HepG2 (cell line): ENCODE measurements around the gene NDUFAF5. TPM values are rescaled to one million over a fixed set of nuclear protein-coding genes. Genes with fewer than 3 reads are reported as not detected.

Experiments used
- DRAP1 ChIP-seq: IDR thresholded peaks from 2 replicates; pipeline ENCODE4 v1.6.1; 2016; ENCODE audit warnings: missing genetic modification reagents, missing compliant biosample characterization
- GFI1 ChIP-seq: sonication (generic); formaldehyde crosslinking; IDR thresholded peaks from 2 replicates; pipeline ENCODE4 v1.5.0; 2020; ENCODE audit warnings: missing genetic modification reagents, mild to moderate bottlenecking, borderline replicate concordance
- GZF1 ChIP-seq: sonication (generic); formaldehyde crosslinking; IDR thresholded peaks from 2 replicates; pipeline ENCODE4 v1.5.1; 2020; ENCODE audit warnings: mild to moderate bottlenecking, missing genetic modification reagents
- NFATC3 ChIP-seq: sonication (generic); formaldehyde crosslinking; IDR thresholded peaks from 2 replicates; pipeline ENCODE4 v1.5.1; 2020; ENCODE audit warnings: mild to moderate bottlenecking, missing genetic modification reagents
- RCOR2 ChIP-seq: IDR thresholded peaks from 2 replicates; pipeline ENCODE4 v1.6.1; 2016; ENCODE audit warnings: missing biosample characterization, missing genetic modification reagents
- SIN3A ChIP-seq: IDR thresholded peaks from 2 replicates; pipeline ENCODE4 v1.6.1; 2011; ENCODE audit warnings: low read depth, mild to moderate bottlenecking, control low read depth, low read length, borderline replicate concordance
- TARDBP ChIP-seq: sonication (generic); formaldehyde crosslinking; IDR thresholded peaks from 2 replicates; pipeline ENCODE4 v1.8.0; 2022; ENCODE audit warnings: mild to moderate bottlenecking, missing genetic modification reagents
- U2AF1 ChIP-seq: fragments of 200-400 bp; formaldehyde crosslinking; optimal IDR thresholded peaks from 2 replicates; pipeline ENCODE3; 2017; ENCODE audit warnings: mild to moderate bottlenecking, low read depth, low read length
- ZBTB34 ChIP-seq: sonication (generic); formaldehyde crosslinking; IDR thresholded peaks from 2 replicates; pipeline ENCODE4 v1.8.0; 2022; ENCODE audit warnings: mild to moderate bottlenecking, missing genetic modification reagents
- ZNF101 ChIP-seq: sonication (generic); formaldehyde crosslinking; IDR thresholded peaks from 2 replicates; pipeline ENCODE4 v1.4.0; 2020; ENCODE audit warnings: mild to moderate bottlenecking, low read depth, missing genetic modification reagents, borderline replicate concordance
- ZNF264 ChIP-seq: sonication (generic); formaldehyde crosslinking; IDR thresholded peaks from 2 replicates; pipeline ENCODE4 v1.4.0; 2020; ENCODE audit warnings: missing genetic modification reagents
- ZNF34 ChIP-seq: sonication (generic); formaldehyde crosslinking; IDR thresholded peaks from 2 replicates; pipeline ENCODE4 v1.4.0; 2020; ENCODE audit warnings: mild to moderate bottlenecking, missing genetic modification reagents, borderline replicate concordance
- ZNF563 ChIP-seq: sonication (generic); formaldehyde crosslinking; IDR thresholded peaks from 2 replicates; pipeline ENCODE4 v1.8.0; 2022; ENCODE audit warnings: mild to moderate bottlenecking, moderate library complexity, missing genetic modification reagents
- ZNF841 ChIP-seq: sonication (generic); formaldehyde crosslinking; IDR thresholded peaks from 2 replicates; pipeline ENCODE4 v1.8.1; 2023; ENCODE audit warnings: missing genetic modification reagents, borderline replicate concordance
- polyA plus RNA-seq, 8 experiments: library from polyadenylated mRNA; depleted of rRNA in 3 of 8; stranded (reverse) in 7 of 8; unstranded in 1 of 8; fragments of >200 nt; fragmentation: Illumina TruSeq in 4 of 8; extraction: Trizol in 4 of 8; gene quantifications; 2 replicates each; pipeline versions ENCODE4 v1.2.1 to v1.2.3, GENCODE V29; 2011 to 2016; ENCODE audit warnings: low read depth in 4 of 8, missing spikeins in 1 of 8, mixed read lengths in 1 of 8; ENCODE audit not compliant: insufficient read depth in 1 of 8
- total RNA-seq, 5 experiments: library from RNA; depleted of rRNA; stranded (reverse); fragments of >200 nt; fragmentation: Illumina TruSeq; extraction: Trizol; gene quantifications; 2 replicates each; pipeline ENCODE4 v1.2.3, GENCODE V29; 2016; ENCODE audit warnings: low read depth in 1 of 5
- TF ChIP-seq, protein P1 (sequence below): sonication (generic); formaldehyde crosslinking; IDR thresholded peaks from 2 replicates; pipeline ENCODE4 v1.4.0; 2020; ENCODE audit warnings: missing genetic modification reagents, mild to moderate bottlenecking, borderline replicate concordance
- TF ChIP-seq, protein P2 (sequence below): sonication (generic); formaldehyde crosslinking; IDR thresholded peaks from 2 replicates; pipeline ENCODE4 v1.4.0; 2020; ENCODE audit warnings: mild to moderate bottlenecking, missing genetic modification reagents, borderline replicate concordance
- TF ChIP-seq, protein P3 (sequence below): IDR thresholded peaks from 2 replicates; pipeline ENCODE4 v1.6.1; 2018; ENCODE audit warnings: missing genetic modification reagents, mild to moderate bottlenecking, missing compliant biosample characterization
- TF ChIP-seq, protein P4 (sequence below): sonication (generic); formaldehyde crosslinking; IDR thresholded peaks from 2 replicates; pipeline ENCODE4 v1.8.0; 2022; ENCODE audit warnings: missing genetic modification reagents, mild to moderate bottlenecking, inconsistent platforms, borderline replicate concordance
- TF ChIP-seq, protein P5 (sequence below): sonication (generic); formaldehyde crosslinking; IDR thresholded peaks from 2 replicates; pipeline ENCODE4 v1.5.0; 2020; ENCODE audit warnings: mild to moderate bottlenecking, missing genetic modification reagents, moderate library complexity

The NDUFAF5 gene
- total and polyA plus RNA-seq, 2 of the 13 experiments (the other 11 are each of a cell fraction or from before 2014, with no cell fraction given): 23.1 to 66.7 TPM

DNA sequence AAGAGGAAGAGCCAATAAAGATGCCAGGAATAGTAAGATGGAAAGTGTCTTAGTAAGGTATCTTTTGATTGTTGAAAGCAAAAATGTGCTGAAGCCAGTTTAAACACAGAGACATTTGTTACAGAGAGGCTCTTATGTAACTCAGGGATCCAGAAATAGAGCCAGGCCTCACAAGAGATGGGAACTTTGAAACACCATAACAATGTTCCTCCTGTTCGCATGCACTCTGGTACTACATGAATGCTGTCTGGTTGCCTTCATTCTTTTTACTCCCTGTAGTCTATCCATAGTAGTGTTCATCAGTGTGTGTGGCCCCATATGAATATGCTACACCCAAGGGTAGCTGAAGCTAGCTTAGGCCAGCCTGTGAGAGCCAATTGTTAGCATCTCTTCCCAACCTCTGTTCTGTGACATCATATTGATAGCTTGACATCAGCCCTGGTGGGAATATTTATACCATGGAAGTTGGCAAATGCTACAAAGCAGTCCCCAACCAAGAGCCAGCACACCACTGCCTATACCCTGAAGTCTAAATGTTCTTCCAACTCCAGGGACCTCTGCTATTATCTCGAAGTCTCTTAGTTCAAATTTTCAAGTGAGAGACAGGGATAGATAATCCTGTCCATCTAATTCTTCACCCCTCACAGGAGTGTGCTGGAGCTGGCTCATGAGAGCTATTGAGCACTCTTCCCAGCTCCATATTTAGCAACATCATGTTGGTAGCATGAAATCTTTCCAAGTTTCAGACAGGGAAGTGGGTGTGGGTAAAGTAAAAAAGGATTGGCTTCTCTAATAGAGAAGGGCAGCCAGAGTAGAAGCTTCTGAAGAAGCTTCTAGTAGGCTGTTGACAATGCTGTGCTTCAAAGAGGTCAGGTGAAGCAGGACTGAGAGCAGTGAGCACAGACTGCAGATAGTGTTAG lies 7.0 kb downstream of the NDUFAF5 start (continued):
- TF ChIP-seq RCOR2 (CRISPR knock-in tag): peak; percentile 37; the same call in 1 of the 2 replicates
- TF ChIP-seq DRAP1: no peak
- TF ChIP-seq, protein P1, sequence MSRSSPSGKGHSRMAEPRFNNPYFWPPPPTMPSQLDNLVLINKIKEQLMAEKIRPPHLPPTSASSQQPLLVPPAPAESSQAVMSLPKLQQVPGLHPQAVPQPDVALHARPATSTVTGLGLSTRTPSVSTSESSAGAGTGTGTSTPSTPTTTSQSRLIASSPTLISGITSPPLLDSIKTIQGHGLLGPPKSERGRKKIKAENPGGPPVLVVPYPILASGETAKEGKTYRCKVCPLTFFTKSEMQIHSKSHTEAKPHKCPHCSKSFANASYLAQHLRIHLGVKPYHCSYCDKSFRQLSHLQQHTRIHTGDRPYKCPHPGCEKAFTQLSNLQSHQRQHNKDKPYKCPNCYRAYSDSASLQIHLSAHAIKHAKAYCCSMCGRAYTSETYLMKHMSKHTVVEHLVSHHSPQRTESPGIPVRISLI (CRISPR knock-in tag): no peak
- TF ChIP-seq, protein P2, sequence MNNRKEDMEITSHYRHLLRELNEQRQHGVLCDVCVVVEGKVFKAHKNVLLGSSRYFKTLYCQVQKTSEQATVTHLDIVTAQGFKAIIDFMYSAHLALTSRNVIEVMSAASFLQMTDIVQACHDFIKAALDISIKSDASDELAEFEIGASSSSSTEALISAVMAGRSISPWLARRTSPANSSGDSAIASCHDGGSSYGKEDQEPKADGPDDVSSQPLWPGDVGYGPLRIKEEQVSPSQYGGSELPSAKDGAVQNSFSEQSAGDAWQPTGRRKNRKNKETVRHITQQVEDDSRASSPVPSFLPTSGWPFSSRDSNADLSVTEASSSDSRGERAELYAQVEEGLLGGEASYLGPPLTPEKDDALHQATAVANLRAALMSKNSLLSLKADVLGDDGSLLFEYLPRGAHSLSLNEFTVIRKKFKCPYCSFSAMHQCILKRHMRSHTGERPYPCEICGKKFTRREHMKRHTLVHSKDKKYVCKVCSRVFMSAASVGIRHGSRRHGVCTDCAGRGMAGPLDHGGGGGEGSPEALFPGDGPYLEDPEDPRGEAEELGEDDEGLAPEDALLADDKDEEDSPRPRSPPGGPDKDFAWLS (CRISPR knock-in tag): no peak
- no peak for TF ChIP-seq U2AF1
- TF ChIP-seq GZF1 (CRISPR knock-in tag): no peak
- TF ChIP-seq, protein P3, sequence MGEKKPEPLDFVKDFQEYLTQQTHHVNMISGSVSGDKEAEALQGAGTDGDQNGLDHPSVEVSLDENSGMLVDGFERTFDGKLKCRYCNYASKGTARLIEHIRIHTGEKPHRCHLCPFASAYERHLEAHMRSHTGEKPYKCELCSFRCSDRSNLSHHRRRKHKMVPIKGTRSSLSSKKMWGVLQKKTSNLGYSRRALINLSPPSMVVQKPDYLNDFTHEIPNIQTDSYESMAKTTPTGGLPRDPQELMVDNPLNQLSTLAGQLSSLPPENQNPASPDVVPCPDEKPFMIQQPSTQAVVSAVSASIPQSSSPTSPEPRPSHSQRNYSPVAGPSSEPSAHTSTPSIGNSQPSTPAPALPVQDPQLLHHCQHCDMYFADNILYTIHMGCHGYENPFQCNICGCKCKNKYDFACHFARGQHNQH (CRISPR knock-in tag): no peak
- TF ChIP-seq ZNF34 (CRISPR knock-in tag): no peak
- TF ChIP-seq SIN3A: no peak
- no peak for TF ChIP-seq ZNF101 (CRISPR knock-in tag)
- TF ChIP-seq, protein P4, sequence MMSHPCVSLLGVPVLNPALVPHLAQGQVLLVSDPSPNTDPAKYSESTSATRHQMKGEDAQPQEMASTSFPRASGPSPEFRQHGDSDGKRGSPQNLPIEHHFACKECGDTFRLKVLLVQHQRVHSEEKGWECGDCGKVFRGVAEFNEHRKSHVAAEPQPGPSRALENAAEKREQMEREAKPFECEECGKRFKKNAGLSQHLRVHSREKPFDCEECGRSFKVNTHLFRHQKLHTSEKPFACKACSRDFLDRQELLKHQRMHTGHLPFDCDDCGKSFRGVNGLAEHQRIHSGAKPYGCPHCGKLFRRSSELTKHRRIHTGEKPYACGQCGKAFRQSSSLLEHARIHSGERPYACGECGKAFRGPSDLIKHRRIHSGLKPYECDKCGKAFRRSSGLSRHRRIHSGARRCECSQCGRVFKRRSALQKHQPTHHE (CRISPR knock-in tag): no peak
- no peak for TF ChIP-seq ZNF563 (CRISPR knock-in tag)
- 0 out of 2 replicates have a peak, but pooled peaks have one; percentile 36 for TF ChIP-seq ZBTB34 (CRISPR knock-in tag)
- no peak for TF ChIP-seq ZNF264 (CRISPR knock-in tag)
- TF ChIP-seq ZNF841 (CRISPR knock-in tag): no peak
- peak; percentile 57 for TF ChIP-seq TARDBP (CRISPR knock-in tag)
- TF ChIP-seq, protein P5, sequence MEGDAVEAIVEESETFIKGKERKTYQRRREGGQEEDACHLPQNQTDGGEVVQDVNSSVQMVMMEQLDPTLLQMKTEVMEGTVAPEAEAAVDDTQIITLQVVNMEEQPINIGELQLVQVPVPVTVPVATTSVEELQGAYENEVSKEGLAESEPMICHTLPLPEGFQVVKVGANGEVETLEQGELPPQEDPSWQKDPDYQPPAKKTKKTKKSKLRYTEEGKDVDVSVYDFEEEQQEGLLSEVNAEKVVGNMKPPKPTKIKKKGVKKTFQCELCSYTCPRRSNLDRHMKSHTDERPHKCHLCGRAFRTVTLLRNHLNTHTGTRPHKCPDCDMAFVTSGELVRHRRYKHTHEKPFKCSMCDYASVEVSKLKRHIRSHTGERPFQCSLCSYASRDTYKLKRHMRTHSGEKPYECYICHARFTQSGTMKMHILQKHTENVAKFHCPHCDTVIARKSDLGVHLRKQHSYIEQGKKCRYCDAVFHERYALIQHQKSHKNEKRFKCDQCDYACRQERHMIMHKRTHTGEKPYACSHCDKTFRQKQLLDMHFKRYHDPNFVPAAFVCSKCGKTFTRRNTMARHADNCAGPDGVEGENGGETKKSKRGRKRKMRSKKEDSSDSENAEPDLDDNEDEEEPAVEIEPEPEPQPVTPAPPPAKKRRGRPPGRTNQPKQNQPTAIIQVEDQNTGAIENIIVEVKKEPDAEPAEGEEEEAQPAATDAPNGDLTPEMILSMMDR (CRISPR knock-in tag): no peak
- no peak for TF ChIP-seq GFI1
- no peak for TF ChIP-seq NFATC3
